ENCODE data around the gene PTF1A.

The PTF1A gene, protein sequence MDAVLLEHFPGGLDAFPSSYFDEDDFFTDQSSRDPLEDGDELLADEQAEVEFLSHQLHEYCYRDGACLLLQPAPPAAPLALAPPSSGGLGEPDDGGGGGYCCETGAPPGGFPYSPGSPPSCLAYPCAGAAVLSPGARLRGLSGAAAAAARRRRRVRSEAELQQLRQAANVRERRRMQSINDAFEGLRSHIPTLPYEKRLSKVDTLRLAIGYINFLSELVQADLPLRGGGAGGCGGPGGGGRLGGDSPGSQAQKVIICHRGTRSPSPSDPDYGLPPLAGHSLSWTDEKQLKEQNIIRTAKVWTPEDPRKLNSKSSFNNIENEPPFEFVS

DNA sequence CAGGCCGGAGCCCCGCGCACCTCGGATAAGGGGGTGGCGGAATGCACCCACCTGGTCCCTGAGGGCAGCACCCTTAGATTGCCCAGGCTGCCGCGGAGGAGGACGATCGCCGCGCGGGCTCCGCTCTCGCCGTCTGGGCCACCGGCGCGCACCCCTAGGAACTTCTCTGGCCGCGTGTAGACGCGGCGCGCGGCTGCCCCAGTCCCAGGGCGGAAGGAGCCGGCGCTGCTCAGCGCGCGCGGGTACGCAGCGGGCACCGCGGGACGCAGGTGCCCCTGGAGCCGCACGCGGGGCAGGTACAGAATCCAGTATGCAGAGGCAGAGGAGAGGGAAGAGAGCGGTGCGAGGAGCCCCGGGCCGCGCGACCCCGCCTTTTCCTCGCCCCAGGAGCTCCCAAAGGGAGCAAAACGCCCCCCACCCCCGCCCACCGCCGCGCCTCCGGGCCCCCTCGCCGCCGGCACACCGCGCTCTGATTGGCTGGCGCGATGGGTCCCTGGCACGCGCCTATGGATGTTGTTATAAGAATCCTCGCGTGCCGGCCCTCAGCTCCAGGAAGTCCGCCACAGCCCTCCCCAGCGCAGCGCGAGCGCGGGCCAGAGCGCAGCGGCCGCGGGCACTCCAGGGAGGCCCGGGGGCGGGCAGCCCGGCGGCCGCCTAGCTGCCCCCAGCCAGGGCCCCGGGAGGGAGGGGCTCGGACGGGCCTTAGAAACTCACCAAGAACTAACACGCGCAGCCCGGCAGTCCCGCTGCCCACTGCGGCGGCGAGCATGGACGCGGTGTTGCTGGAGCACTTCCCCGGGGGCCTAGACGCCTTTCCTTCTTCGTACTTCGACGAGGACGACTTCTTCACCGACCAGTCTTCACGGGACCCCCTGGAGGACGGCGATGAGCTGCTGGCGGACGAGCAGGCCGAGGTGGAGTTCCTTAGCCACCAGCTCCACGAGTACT, at the start of gene PTF1A:
Gene PTF1A (plus strand): TSS at position 549 of the 948 bp plus-strand sequence. CDS start 219 bp downstream, at position 768.
- no peak for DNase-seq (ENCODE audit: low read depth in 2 of 2)

DNA sequence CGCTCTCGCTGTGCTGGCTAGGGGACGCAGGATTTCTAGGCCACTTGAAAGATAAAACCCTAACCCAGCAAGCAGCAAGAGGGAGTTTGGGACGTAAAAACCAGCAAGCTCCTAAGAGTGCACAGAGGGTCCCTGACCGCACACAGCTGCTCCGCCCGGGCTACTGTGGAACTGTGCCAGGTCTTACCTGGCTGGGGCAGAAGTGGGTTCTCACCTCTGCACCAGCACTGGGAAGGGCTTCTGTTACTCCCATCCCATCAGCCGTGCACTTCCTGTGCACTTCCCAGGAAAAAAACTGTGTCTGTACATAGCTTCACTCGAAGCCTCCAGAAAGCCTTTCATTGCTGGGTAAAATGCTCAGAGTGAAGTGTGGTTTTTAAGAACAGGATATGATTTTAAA, 45.9 kb upstream of the PTF1A start:
- no peak for DNase-seq (ENCODE audit: low read depth in 2 of 2)

- DNase-seq (ENCODE audit: low read depth in 2 of 2) = no peak
Observed at GRCh38 chr10:23147035-23147434, 45.1 kb upstream of the PTF1A start.

DNA sequence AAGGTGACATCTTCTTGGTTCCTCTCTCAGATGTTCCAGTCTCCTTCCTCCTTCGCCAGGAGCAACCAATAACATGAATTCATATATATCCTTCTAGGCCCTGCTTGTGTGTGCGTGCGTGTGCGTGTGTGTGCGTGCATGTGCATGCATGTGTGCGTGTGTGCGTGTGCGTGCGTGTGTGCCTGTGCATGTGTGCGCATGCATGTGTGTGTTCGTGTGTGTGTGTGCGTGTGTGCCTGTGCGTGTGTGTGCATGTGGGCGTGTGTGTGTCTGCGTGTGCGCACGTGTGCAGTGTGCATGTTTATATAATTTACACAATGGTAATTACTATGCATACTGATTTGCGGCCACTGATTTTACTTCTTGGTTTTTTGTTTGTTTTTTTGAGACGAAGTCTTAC, 43.9 kb upstream of the PTF1A start:
- no peak for DNase-seq (ENCODE audit: low read depth in 2 of 2)

- no peak for DNase-seq (ENCODE audit: low read depth in 2 of 2)
Observed at GRCh38 chr10:23150091-23150490, 42.0 kb upstream of the PTF1A start.

GRCh38 chr10:23150610-23151009, 41.5 kb upstream of the PTF1A start:
- no peak for DNase-seq (ENCODE audit: low read depth in 2 of 2)

DNA sequence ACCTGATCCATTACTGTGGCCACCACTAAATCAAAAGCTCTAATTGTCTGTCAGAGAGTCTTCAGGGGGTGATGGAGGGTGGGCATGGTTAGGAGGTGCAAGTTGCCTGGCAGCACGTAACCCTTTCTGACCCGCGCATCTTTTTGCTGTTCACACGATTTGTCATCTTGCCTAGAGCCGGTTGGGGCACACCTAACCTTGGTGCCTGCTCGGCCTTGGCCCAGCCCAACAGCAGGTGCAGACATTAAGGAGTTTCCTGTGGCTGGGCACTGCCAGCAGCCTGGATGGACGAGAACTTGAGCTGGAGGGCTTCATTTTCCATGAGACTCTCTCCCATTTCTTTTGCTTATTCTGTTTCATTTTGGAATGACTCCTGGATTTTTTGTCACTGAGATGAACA, 41.0 kb upstream of the PTF1A start:
- DNase-seq (ENCODE audit: low read depth in 2 of 2) = no peak

- DNase-seq (ENCODE audit: low read depth in 2 of 2) = no peak
Observed at GRCh38 chr10:23155169-23155568, 36.9 kb upstream of the PTF1A start.

GRCh38 chr10:23156447-23157150, 35.5 kb upstream of the PTF1A start:
- DNase-seq (ENCODE audit: low read depth in 2 of 2) = no peak

DNA sequence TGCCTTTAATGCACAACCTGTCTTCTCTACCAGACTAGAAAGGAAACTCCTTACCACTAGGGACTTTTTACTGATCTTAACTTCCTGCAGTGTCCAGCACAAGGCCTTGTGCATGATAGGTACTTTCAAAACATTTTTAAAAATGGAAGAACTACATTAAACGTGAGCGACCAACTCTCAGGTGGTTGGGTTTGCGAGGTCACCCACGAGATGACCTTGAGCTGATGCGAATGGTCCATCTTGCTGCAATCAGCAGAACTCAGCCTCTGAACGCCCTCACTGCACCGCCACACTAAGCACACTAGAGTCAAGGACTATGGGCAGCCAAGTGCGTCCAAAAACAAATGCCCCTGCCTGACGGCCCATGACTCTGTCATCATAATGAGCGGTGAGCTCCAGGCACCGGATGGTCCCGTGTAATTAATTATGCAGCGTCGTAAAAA, 34.9 kb upstream of the PTF1A start:
- DNase-seq (ENCODE audit: low read depth in 2 of 2) = no peak

DNA sequence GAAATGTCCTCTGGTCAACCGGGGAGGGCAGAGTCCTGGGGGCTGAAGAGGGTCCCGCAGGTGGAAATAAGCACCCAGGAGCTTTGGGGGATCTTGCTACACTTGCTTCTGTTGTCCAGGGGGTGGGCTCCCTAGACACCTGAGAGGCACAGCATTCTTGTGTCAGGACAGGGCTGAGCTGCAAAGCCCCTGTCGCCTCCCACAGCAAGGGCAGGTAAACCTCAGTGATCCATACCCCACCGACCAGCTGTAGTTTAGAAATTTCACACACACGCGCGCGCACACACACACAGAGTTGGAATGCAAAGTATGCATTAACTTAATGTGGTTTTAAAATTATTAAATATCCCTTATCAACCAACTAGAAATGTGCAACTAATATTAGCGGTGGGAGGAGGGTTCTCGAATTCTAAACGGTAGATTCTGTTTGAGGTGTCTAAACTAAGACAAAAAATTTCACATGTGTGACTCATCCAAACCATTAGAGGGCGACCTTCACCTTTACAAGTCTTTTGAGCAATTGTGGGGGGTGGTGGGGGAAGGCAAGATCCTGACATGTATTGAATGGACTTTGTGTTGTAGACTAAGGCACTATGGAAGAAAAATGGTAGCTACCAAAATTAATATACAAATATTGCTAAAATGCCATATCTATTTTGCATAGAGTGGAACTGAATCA, 34.3 kb upstream of the PTF1A start:
- DNase-seq (ENCODE audit: low read depth in 2 of 2) = no peak

- DNase-seq (ENCODE audit: low read depth in 2 of 2) = no peak
Observed at GRCh38 chr10:23158370-23158769, 33.7 kb upstream of the PTF1A start.

- DNase-seq (ENCODE audit: low read depth in 2 of 2) = no peak
Observed at GRCh38 chr10:23171232-23171876, 20.8 kb upstream of the PTF1A start.

- DNase-seq (ENCODE audit: low read depth in 2 of 2) = no peak
Observed at GRCh38 chr10:23172429-23173213, 19.5 kb upstream of the PTF1A start.

- DNase-seq (ENCODE audit: low read depth in 2 of 2) = no peak
Observed at GRCh38 chr10:23173214-23174073, 18.7 kb upstream of the PTF1A start.

DNA sequence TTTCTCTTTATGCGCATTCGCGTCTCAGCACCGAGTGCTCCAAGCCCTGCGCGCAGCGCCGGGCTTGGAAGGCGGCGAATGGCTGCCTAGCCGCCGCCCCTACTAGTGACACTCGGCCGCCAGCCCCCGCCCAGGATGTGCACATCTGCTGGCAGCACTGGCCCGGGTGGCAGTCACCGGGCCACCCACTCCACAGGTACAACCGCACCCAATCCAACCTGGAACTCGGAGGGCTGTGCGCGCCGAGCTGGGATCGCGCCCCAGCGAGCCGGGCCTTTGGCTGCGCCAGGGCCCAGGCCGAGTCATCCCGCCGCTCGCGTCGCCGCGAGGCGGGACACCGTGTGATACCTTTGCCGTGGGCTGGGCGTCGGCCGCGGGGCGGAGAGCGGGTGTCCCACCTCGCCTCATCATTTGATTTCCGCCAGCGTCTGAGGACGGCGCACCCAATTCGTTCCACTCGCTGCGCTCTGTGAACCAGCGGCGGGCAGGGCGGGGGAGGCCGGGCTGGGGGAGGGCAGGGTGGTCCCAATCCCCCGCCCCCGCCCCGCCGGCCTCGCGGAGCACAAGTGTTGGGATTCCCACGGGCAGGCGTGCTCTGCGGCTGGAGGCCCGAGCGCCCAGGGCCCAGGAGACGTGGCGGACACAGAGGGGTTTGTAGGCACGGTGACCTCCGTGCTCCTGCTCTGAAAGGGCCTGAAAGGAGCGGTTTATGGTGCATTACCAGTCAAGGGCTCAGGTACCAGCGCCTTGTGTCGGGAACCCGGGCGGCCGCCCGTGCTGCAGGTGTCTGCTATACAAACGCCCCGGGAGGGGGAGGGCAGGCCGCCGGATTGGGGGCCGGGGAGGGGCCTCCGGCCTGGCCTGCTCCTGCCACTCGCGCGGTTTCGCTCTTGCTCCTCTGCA, 17.8 kb upstream of the PTF1A start:
- DNase-seq (ENCODE audit: low read depth in 2 of 2) = no peak

DNA sequence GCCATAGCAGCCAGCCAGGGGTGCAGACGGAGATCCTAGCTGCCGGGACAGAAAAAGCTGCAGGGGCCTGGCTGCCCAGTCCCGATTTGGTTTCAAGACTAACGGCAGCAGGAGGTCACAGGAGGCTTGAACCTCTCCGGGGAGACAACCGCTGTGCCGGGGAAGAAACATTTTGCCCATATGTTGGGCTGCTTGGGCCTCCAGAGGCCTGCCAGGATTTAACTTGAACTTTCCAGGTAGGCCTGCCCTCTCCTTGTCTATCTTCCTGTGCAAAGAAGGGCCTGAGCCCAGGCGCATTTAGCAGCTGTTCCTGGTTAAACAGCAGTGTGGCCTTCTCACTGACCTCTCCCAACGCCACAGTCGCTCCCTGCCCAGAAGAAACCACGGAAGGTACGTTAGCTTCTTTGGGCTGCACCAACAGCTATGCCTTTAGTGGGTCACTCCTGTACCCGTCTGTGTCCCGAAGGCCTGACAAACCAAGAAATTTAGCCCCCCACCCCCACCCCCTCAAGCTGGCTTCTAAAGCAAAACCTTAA, 17.1 kb upstream of the PTF1A start:
- DNase-seq (ENCODE audit: low read depth in 2 of 2) = no peak

GRCh38 chr10:23186178-23186577, 5.9 kb upstream of the PTF1A start:
- no peak for DNase-seq (ENCODE audit: low read depth in 2 of 2)

Data from stimulated activated CD8-positive, alpha-beta memory T cell treated with anti-CD3 and anti-CD28 coated beads, Interleukin-7, amount 100 ng/mL, for 4 hours (primary cell).